Measurements from ENCODE around the gene BCL2L11.

Gene BCL2L11

DNA sequence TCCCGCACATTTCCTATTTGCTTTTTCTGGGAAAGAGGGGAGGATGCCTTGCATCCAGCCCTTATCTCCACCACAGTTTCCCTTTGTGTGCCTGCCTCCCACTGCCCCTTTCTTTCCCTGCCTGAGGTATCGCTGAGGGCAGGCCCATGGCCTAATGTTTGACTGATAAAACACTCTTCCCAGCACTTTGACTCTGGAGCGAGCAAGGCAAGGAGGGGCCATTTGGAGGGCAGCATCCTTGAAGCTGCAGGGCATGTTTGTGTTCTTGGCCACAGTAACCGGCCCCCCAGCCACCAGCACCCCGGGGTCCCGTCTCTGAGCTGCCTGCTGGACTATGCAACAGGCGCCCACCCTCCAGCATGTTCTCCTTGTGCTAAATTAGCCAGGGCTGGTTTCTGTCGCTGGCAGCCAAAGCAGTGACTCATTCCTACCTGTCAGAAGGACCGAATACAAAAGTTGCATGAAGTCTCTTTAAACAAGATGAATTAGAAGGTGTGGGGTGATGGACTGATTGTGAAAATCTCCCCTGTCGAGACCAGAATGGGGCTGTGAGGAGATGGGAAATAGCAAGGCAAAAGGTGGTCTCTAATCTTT, 50.7 kb downstream of the BCL2L11 start:
- DNase-seq, result no peak

DNA sequence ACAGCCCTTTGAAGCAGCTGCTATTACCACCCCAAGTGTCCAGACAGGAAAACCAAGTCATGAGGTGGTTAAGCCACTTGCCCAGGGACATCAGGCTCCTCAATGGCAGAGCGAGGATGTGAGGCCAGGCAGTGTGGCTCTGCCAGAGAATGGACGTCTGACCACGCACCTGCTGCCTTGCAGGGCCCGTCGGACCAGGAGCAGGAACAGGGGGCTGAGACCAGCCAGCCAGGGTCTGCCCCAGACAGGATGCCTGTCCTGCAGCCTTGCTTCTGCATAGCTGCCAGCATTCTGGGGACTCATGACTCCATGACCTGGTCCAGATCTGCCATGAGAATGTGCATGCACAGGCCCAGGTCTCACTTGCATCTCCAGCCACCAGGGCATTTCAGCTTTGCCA, 52.0 kb downstream of the BCL2L11 start:
- DNase-seq, result no peak

DNA sequence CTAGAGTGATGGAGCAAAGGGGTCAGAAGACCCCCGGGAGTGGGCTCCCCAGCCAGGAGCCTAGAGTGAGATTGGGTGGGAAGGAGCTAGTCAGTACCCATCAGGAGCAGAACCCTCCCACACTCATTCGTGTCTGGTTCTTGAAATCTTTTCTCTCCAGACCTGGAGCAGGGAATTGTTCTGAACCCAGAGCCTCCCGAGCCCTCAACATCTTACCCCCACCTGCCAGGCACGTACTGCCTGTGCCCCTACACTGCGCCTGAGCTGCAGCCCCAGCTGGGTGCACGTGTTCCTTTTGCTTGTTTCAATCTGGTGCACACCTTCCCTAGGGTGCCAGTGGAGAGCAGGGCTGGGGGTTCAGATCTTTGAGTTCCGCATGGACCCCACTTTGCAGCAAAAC, 52.6 kb downstream of the BCL2L11 start:
- no peak for DNase-seq

- DNase-seq, result no peak
Observed at GRCh38 chr2:111173856-111174255, 53.1 kb downstream of the BCL2L11 start.

GRCh38 chr2:111175615-111176014, 54.9 kb downstream of the BCL2L11 start:
- no peak for DNase-seq

DNA sequence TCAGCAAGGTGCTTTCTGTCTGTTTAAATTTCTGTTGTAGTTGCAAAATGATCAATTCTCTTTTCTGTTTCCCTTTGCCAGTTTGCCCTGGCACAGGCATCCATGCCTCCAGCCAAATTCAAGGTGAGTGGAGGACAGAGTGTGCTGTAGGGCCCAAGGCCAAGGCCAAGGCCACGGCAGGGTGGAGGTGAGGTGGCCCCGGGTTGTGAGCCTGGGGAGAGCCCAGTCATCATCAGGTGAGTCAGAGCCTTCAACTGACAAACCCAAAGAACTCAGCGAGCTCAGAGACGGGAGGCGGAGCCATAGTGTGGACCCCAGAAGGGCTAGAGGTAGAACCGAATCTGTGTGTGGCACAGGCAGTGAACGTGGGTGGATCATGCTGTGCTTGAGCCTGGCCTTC, 55.7 kb downstream of the BCL2L11 start:
- no peak for DNase-seq

GRCh38 chr2:111176867-111177266, 56.2 kb downstream of the BCL2L11 start:
- DNase-seq, result no peak

DNA sequence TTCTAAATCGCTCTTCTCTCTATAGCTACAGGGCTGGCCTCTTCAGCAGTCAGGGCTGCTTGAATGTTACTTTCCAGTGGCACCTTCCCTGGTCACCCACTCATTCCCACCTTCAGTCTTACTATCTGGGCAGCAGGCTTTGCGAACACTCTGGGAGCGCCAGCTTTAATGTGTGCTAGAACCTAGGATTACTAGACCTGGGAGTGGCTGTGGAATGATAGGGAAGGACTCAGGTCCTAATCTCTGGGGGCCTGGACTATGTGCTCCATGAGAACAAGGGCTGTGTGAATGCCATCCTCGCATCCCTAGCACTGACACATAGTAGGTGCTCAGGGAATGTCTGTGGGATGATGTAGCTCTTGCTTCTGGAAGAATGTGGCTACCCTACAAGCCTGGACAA, 57.6 kb downstream of the BCL2L11 start:
- no peak for DNase-seq

DNA sequence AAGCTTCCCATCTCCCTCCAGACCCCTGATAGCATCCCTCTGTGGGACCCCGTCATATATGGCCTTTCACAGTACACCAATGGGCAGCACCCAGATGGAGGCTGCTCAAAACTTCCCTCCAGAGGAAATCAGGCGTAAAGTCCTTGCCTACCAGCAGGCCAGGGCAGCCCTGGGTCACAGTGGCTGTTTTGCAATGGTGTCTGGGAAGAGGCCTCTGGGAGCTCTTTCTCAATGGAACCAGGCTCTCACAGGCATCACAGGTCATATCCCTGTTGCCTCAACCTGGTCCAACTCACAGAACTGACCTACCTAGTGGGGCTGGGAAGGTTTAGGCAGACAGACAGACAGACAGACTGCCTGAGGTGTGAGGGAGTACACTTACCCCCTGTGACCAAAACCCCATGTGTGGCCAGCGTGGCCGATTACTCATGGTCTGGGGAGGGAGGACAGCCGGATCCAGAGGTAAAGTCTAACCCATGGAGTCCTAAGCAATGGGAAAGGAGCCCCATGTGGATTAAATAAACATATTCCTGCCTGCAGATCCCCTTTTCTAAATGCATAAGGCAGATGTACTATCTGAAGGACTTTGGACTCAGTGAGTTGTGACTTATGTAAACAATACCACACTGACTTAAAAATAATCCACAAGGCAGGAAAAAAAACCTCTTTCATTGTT, 58.2 kb downstream of the BCL2L11 start:
- DNase-seq, result no peak

GRCh38 chr2:111182121-111182520, 61.4 kb downstream of the BCL2L11 start:
- DNase-seq, result no peak

- DNase-seq, result no peak
Observed at GRCh38 chr2:111182740-111183139, 62.0 kb downstream of the BCL2L11 start.

DNA sequence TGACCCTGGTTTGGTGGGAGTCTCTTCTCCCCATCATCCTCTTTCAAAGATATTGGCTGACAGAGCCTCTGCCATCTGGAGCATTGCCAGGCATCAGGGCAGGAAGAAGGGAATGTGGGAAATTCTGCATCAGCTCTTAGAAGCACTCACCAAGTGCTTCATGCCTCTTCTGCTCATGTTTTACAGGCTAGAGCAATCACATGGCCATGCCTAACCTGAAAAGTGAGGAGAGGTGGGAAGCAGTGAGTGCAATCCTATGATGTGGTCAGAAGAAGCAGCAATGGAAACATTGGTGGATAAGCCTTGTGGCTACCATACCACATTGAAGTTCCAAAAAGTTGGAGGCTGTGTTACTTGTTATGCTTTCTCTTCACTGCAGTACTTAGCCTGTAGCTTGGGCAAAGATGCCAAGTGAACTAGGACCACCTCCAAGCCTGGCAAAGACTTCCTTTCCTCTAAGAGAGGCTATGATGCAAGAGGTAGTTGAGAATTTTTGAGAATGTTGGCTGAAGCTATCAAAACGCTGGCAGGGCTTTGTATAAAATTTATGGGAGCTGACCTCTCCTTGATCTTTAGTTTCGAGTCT, 64.1 kb downstream of the BCL2L11 start:
- no peak for DNase-seq

DNA sequence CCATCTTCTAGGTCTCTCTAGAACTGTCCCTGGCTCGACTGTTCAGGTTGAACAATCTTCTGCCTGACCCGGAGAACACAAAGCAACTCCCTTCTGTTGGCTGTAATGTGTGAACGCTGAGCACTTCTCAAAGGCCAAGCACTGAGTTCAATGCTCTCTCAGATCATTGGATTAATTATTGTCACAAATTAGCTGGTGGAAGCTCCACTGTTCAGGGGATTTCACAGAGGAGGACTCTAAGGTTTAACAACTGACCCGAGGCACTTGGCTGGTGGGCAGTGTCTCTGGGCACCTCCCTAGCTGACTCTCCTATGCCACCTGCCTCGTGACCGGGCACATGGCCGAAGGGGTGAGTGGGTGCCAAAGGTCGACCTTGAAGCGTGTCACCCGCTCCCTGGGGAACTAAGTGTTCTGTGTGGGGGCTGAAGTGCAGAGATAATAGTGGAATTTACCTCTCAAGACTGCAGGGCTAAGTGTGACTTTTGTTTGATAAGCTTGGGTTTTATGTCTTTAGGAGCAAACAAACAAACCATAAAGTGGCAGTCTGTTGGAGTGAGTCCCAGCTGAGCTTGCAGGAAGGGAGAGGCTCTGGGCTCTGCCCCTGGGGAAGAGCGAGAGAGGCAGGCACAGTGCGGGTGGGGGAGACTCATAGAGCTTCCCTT, 64.8 kb downstream of the BCL2L11 start:
- no peak for DNase-seq

GRCh38 chr2:111186121-111186715, 65.5 kb downstream of the BCL2L11 start:
- no peak for DNase-seq

GRCh38 chr2:111186933-111187332, 66.2 kb downstream of the BCL2L11 start:
- no peak for DNase-seq

DNA sequence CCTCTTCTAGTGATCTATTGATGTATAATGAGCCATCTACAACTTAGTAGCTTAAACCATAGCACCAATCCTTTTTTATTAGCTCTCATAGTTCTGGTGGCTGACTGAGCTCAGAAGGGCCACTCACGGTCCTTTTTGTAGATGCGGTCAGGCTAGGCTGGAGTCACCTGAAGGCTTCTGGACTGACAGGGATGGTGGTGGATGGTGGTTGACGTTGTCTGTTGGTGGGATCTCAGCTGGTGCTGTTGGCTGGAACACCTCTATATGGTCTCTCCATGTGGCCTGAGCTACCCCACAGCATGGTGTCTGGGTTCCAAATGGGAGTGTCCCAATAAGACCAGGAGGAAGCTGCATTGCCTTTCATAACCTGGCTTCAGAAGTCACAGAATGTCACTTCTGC, 68.0 kb downstream of the BCL2L11 start:
- no peak for DNase-seq

DNA sequence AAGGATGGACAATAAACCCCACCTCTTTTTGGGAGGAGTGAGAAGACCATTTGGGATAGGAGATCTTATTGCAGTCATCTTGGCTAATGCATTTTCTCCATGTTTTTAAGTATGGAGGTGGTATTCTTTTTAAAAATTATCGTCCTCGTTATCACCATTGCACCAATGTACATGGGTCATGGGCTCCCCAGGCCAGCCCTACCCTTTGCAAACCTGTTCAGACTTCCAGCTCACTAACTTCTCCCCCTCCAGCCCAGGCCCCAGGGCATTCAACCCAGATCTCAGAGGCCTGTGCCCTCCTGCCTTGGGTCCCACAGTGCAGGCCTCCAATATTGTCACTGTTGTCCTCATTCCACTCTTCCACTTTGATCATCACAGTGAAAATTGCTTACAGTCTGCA, 68.4 kb downstream of the BCL2L11 start:
- no peak for DNase-seq

- DNase-seq, result no peak
Observed at GRCh38 chr2:111190816-111191540, 70.3 kb downstream of the BCL2L11 start.

DNA sequence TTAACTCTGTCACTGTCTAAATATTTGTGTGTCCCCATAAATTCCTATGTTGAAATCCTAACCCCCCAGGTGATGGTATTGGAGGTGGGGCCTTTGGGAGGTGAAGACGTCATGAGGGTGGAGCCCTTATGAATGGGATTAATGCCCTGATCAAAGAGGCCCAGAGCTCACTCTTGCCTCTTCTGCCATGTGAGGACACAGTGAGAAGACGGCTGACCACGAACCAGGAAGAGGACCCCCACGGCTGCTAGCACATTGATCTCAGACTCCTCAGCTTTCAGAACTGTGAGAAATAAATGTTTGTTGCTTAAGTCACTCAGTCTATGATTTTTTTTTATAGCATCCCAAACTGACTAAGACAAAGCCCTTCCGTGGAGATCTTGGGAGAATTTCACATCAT, 71.2 kb downstream of the BCL2L11 start:
- DNase-seq, result no peak

DNA sequence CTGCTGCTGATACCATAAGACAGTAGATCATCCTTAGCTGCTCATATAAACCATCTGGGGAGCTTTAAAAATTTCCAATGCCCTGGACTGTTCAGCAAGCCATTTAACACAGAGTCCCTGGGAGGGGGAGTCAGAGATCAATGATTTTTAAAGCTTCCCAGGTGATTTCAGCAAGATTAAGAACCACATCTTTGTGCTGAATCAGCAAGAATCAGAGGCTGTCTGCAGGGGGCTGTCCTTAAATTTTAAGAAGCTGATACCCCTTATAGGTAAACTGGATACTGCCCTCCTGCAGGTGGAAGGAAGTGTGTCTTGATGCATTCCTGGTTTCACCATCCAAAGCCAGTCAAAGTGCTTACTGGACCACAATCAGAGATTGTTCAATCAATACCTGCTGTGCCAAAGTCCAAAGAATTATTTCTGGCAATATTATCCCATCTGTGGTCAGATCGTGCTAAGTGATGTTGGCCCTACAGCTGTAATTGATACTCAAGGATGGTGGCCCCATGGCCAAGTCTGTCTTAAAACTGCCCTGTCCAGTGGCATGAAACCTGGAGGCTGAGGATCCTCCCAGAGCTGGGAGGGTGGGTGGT, 72.2 kb downstream of the BCL2L11 start:
- no peak for DNase-seq

- DNase-seq, result no peak
Observed at GRCh38 chr2:111194835-111195621, 74.3 kb downstream of the BCL2L11 start.

GRCh38 chr2:111196435-111196834, 75.7 kb downstream of the BCL2L11 start:
- DNase-seq, result no peak

All from KG1 (cell line).